Osteoblast (primary cell): ENCODE data around the gene KRTCAP2. TPM values are rescaled to one million over a fixed set of nuclear protein-coding genes. Genes with fewer than 3 reads are reported as not detected.

ENCODE experiments used
- DNase-seq: peaks from one replicate; pipeline ENCODE4 v3.0.0; 2011; ENCODE audit warnings: low spot score, mixed read lengths; ENCODE audit not compliant: insufficient read length; ENCODE audit errors: missing footprints
- H2AFZ ChIP-seq: 2 replicates; pipeline ENCODE4 v1.6.0; 2011; ENCODE audit warnings: mild to moderate bottlenecking, low read length
- H3K27ac ChIP-seq: 2 replicates; pipeline ENCODE4 v1.5.1; 2011; ENCODE audit warnings: mild to moderate bottlenecking, low read depth, low read length, moderate library complexity
- H3K27me3 ChIP-seq: 2 replicates; pipeline ENCODE4 v1.6.0; 2012; ENCODE audit warnings: mild to moderate bottlenecking, control low read depth, inconsistent platforms, low read length, moderate library complexity; ENCODE audit not compliant: insufficient read depth
- H3K36me3 ChIP-seq: 2 replicates; pipeline ENCODE4 v1.5.1; 2011; ENCODE audit warnings: mild to moderate bottlenecking, low read length, control low read depth, moderate library complexity; ENCODE audit not compliant: insufficient read depth
- H3K4me1 ChIP-seq: 2 replicates; pipeline ENCODE4 v1.5.1; 2011; ENCODE audit warnings: mild to moderate bottlenecking, low read length, control low read depth, moderate library complexity; ENCODE audit not compliant: insufficient read depth
- H3K4me2 ChIP-seq: 2 replicates; pipeline ENCODE4 v1.6.0; 2011; ENCODE audit warnings: mild to moderate bottlenecking, low read length; ENCODE audit not compliant: insufficient read depth
- H3K4me3 ChIP-seq: fragments of 200-600 bp; sonication (generic); 3 replicates; pipeline ENCODE4 v1.5.1; 2012; ENCODE audit warnings: mild to moderate bottlenecking, low read length, inconsistent platforms; ENCODE audit not compliant: insufficient read depth
- H3K79me2 ChIP-seq: 2 replicates; pipeline ENCODE4 v1.6.0; 2012; ENCODE audit warnings: mild to moderate bottlenecking, low read length, control low read depth, inconsistent platforms; ENCODE audit not compliant: insufficient read depth
- H3K9me3 ChIP-seq: 2 replicates; pipeline ENCODE4 v1.5.1; 2011; ENCODE audit warnings: low read depth, low read length, control low read depth
- H4K20me1 ChIP-seq: 2 replicates; pipeline ENCODE4 v1.6.0; 2012; ENCODE audit warnings: mild to moderate bottlenecking, low read length, control low read depth; ENCODE audit not compliant: insufficient read depth
- total RNA-seq: library from RNA; depleted of rRNA; stranded (reverse); fragments of >200 nt; gene quantifications from 2 replicates; pipeline ENCODE4 v1.2.3, GENCODE V29; 2012
- TF ChIP-seq, protein P1 (sequence below): IDR thresholded peaks from 2 replicates; pipeline ENCODE4 v1.5.1; 2011; ENCODE audit warnings: mild to moderate bottlenecking, low read depth, low read length, moderate library complexity; ENCODE audit errors: extremely low read depth

The KRTCAP2 gene
- total RNA-seq, 1 donor: 117 TPM

DNA sequence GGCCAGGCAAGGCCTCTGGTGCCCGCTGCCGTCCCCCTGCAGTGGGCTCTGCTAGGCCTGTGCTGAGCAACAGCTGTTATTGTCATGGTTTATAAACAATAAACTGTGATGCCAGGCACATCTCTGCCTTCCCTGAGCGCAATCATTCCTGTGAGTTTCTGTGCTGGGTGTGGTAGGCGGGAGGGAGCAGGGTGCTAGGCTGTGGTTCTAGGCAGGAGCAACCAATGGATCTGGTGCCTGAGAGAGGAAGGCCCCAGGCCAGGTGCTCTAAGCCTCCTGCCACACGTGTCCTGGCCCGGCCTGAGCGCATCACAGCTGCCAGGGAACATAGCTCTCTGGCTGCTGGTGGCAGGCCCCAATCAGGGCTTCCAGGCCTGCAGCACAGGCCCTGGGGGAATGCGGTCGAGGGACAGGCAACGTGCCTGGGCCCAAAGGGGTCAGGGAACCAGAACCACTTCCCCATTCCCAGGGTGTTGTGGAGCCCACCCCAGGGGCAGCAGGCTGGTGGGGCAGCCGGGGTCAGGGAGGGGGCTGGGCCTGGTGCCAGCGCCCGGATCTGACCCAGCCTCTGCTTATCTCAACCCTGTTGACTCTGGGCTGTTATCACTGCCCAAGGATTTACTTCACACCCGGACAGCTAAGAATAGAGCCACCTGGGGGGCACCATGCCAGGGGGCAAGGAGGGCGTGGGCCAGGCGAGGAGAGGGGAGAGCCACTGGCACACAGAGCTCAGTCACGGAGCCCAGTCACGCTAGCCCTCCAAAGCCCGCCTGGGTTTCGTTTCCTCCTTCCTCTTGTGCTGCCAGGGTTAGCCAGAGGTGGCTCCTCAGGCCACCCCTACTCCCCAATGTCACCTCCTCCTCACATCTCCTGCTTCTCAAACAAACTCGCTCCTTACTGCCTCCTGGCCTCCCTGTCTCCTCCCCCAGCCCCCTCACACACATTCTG, 12.0 kb upstream of the KRTCAP2 start:
- no peak overlapping the region for H3K27ac ChIP-seq
- no peaks in the 10 kb centered on the region for H3K36me3 ChIP-seq
- no peaks in the 10 kb centered on the region for H3K9me3 ChIP-seq
- no peak overlapping the region for H3K4me3 ChIP-seq
- H4K20me1 ChIP-seq: no peaks in the 10 kb centered on the region
- H3K27me3 ChIP-seq: no peaks in the 10 kb centered on the region
- H3K4me2 ChIP-seq: no peak overlapping the region
- no peaks in the 10 kb centered on the region for H3K79me2 ChIP-seq
- H2AFZ ChIP-seq: no peak overlapping the region
- peak; percentile 76 for DNase-seq
- H3K4me1 ChIP-seq: no peaks in the 10 kb centered on the region
- TF ChIP-seq, protein P1, sequence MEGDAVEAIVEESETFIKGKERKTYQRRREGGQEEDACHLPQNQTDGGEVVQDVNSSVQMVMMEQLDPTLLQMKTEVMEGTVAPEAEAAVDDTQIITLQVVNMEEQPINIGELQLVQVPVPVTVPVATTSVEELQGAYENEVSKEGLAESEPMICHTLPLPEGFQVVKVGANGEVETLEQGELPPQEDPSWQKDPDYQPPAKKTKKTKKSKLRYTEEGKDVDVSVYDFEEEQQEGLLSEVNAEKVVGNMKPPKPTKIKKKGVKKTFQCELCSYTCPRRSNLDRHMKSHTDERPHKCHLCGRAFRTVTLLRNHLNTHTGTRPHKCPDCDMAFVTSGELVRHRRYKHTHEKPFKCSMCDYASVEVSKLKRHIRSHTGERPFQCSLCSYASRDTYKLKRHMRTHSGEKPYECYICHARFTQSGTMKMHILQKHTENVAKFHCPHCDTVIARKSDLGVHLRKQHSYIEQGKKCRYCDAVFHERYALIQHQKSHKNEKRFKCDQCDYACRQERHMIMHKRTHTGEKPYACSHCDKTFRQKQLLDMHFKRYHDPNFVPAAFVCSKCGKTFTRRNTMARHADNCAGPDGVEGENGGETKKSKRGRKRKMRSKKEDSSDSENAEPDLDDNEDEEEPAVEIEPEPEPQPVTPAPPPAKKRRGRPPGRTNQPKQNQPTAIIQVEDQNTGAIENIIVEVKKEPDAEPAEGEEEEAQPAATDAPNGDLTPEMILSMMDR: no peak

- Histone ChIP-seq H3K4me3 (no peak overlapping the region), H4K20me1 (no peaks in the 10 kb centered on the region), H3K79me2 (no peaks in the 10 kb centered on the region), H2AFZ (no peak overlapping the region), H3K4me1 (no peaks in the 10 kb centered on the region), H3K9me3 (no peaks in the 10 kb centered on the region), H3K27me3 (no peaks in the 10 kb centered on the region), H3K4me2 (no peak overlapping the region), H3K36me3 (no peaks in the 10 kb centered on the region), H3K27ac (no peak overlapping the region)
- DNase-seq: peak; percentile 81
- TF ChIP-seq, protein P1: no peak
Measured at GRCh38 chr1:155184351-155184811, 11.3 kb upstream of the KRTCAP2 start.

- peak; percentile 83 for DNase-seq
- no peaks in the 10 kb centered on the region for H4K20me1 ChIP-seq
- H3K79me2 ChIP-seq: no peaks in the 10 kb centered on the region
- H3K4me3 ChIP-seq: no peak overlapping the region
- H3K27ac ChIP-seq: no peak overlapping the region
- H3K36me3 ChIP-seq: no peaks in the 10 kb centered on the region
- H3K4me1 ChIP-seq: no peaks in the 10 kb centered on the region
- no peaks in the 10 kb centered on the region for H3K9me3 ChIP-seq
- no peaks in the 10 kb centered on the region for H3K27me3 ChIP-seq
- no peak overlapping the region for H2AFZ ChIP-seq
- TF ChIP-seq, protein P1: no peak
- H3K4me2 ChIP-seq: no peak overlapping the region
Measured at GRCh38 chr1:155183775-155184221, 10.7 kb upstream of the KRTCAP2 start.

DNA sequence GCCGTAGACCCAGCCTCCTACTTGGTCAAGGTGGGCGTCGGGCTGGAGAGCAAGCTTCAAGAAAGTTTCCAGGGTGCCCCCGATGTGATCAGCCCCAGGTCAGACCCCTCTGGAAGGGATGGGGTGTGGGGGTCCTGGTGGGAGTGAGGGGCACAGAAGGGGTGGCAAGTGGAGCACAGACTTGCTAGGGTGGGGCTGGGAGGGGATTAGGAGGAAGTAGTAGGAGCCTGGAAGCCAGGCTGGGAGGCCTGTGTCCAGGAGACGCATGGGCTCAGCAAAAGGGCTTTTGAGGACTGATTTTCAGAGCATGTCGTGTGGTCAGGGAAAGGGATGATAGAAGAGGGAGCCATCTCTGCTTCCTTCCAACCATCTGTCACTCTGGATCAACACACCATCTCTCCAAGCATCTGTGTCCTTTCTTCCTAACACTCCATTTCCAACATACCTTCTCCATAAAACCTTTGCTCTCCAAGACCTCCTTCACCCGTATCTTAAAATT, 9.0 kb upstream of the KRTCAP2 start:
- TF ChIP-seq, protein P1: no peak
- DNase-seq: peak; percentile 86
- Histone ChIP-seq H3K27ac (no peak overlapping the region), H3K4me3 (no peak overlapping the region), H3K9me3 (no peaks in the 10 kb centered on the region), H2AFZ (no peak overlapping the region), H3K79me2 (no peaks in the 10 kb centered on the region), H4K20me1 (no peaks in the 10 kb centered on the region), H3K4me2 (no peak overlapping the region), H3K27me3 (no peaks in the 10 kb centered on the region), H3K4me1 (no peaks in the 10 kb centered on the region), H3K36me3 (no peaks in the 10 kb centered on the region)
